ENCODE data around the gene PRPF6. TPM values are rescaled to one million over a fixed set of nuclear protein-coding genes. Genes with fewer than 3 reads are reported as not detected.

Gene PRPF6
- total and polyA plus RNA-seq, 8 donors = 49.8 to 85.4 (median 80.3) TPM

- no peak for TF ChIP-seq CTCF (IDR thresholded peaks at IDR 0.05)
- DNase-seq = peak in 3 of 4 donors; percentile 56 to 79 (median 77)
- Histone ChIP-seq H3K27ac (peak within 1 kb of the TSS; percentile 44 to 90), H3K4me1 (peaks cover 22 to 53% of the 10 kb centered on the region in 2 donors), H3K4me3 (peak within 1 kb of the TSS; percentile 52 to 97), H3K9me3 (no peaks in the 10 kb centered on the region), H3K27me3 (no peaks in the 10 kb centered on the region), H3K36me3 (peaks cover 0 to 23% of the 10 kb centered on the region in 2 donors)
- intact Hi-C loops (cut with DNase I) = no loop called here
- ATAC-seq = peak; percentile 14
Measured at GRCh38 chr20:63979557-63980316, 1.2 kb upstream of the PRPF6 start, which contains the start of gene SAMD10. SAMD10 (minus strand) TSS chr20:63979642; CDS start chr20:63979467, 175 bp downstream.

- Histone ChIP-seq H3K4me1 (peaks cover 22 to 53% of the 10 kb centered on the region in 2 donors), H3K27me3 (no peaks in the 10 kb centered on the region), H3K4me3 (peak overlapping the region; percentile 97 to 99), H3K9me3 (no peaks in the 10 kb centered on the region), H3K36me3 (peaks cover 0 to 30% of the 10 kb centered on the region in 2 donors), H3K27ac (peak overlapping the region; percentile 23 to 90)
- no peak for DNase-seq
- intact Hi-C loops (cut with DNase I) = no loop called here
- no peak for TF ChIP-seq CTCF (IDR thresholded peaks at IDR 0.05)
- ATAC-seq = peak; percentile 2
Measured at GRCh38 chr20:63980317-63980805, 571 bp upstream of the PRPF6 start.

GRCh38 chr20:63982937-63983336 lies 2.0 kb downstream of the PRPF6 start:
- no peak for TF ChIP-seq CTCF (IDR thresholded peaks at IDR 0.05)
- H3K9me3 ChIP-seq = no peaks in the 10 kb centered on the region
- H3K36me3 ChIP-seq = peaks cover 0 to 51% of the 10 kb centered on the region in 2 donors
- ATAC-seq (no peak), DNase-seq (peak in 1 of 4 donors; percentile 43)
- intact Hi-C loops (cut with DNase I) = no loop called here
- no peaks in the 10 kb centered on the region for H3K27me3 ChIP-seq
- H3K4me1 ChIP-seq = peaks cover 22 to 48% of the 10 kb centered on the region in 2 donors
- H3K27ac ChIP-seq = no peak overlapping the region
- H3K4me3 ChIP-seq = no peak overlapping the region

GRCh38 chr20:64000906-64001305 lies 20.0 kb downstream of the PRPF6 start:
- DNase-seq (no peak), ATAC-seq (no peak)
- intact Hi-C loops (cut with DNase I) = no loop called here
- H3K27me3 ChIP-seq = no peaks in the 10 kb centered on the region
- H3K27ac ChIP-seq = no peak overlapping the region
- no peak for TF ChIP-seq CTCF (IDR thresholded peaks at IDR 0.05)
- H3K9me3 ChIP-seq = no peaks in the 10 kb centered on the region
- H3K4me1 ChIP-seq = no peaks in the 10 kb centered on the region
- H3K36me3 ChIP-seq = peaks cover 0 to 100% of the 10 kb centered on the region in 2 donors
- no peak overlapping the region for H3K4me3 ChIP-seq

GRCh38 chr20:64001607-64002011 lies 20.7 kb downstream of the PRPF6 start:
- no peak overlapping the region for H3K4me3 ChIP-seq
- DNase-seq (no peak), ATAC-seq (no peak)
- no peak for TF ChIP-seq CTCF (IDR thresholded peaks at IDR 0.05)
- H3K27me3 ChIP-seq = no peaks in the 10 kb centered on the region
- intact Hi-C loops (cut with DNase I) = no loop called here
- H3K9me3 ChIP-seq = no peaks in the 10 kb centered on the region
- H3K27ac ChIP-seq = no peak overlapping the region
- no peaks in the 10 kb centered on the region for H3K4me1 ChIP-seq
- peaks cover 0 to 100% of the 10 kb centered on the region in 2 donors for H3K36me3 ChIP-seq
